Ecto neural progenitor cell (in vitro differentiated cells): ENCODE data around the gene NRDC.
"Not testable (repeated sequence)": the region's sequence is repeated elsewhere in the genome, so short reads cannot be mapped to it uniquely, and the experiment has no call there.

ENCODE experiments used
- DNase-seq: peaks from one replicate; pipeline ENCODE4 v3.0.0-alpha.2; 2018; ENCODE audit warnings: low spot score

Gene NRDC

GRCh38 chr1:51897699-51898031 lies 19.1 kb upstream of the NRDC start:
- DNase-seq, result no peak

- DNase-seq, result not testable (repeated sequence)
Measured at GRCh38 chr1:51894748-51895147, 16.2 kb upstream of the NRDC start.

- DNase-seq, result no peak
Measured at GRCh38 chr1:51878308-51878615, 265 bp downstream of the NRDC start.

- no peak for DNase-seq
Measured at GRCh38 chr1:51877434-51878307, 856 bp downstream of the NRDC start.

- no peak for DNase-seq
Measured at GRCh38 chr1:51875836-51876235, 2.7 kb downstream of the NRDC start.

- DNase-seq, result no peak
Measured at GRCh38 chr1:51875291-51875772, 3.2 kb downstream of the NRDC start.

- DNase-seq, result not testable (repeated sequence)
Measured at GRCh38 chr1:51873270-51873669, 5.3 kb downstream of the NRDC start.

GRCh38 chr1:51871351-51871975 lies 7.1 kb downstream of the NRDC start:
- no peak for DNase-seq

- no peak for DNase-seq
Measured at GRCh38 chr1:51870603-51871350, 7.8 kb downstream of the NRDC start.

- DNase-seq, result no peak
Measured at GRCh38 chr1:51867479-51868232, 10.9 kb downstream of the NRDC start.

GRCh38 chr1:51863384-51863783 lies 15.1 kb downstream of the NRDC start:
- DNase-seq, result no peak

- DNase-seq, result no peak
Measured at GRCh38 chr1:51861669-51862068, 16.9 kb downstream of the NRDC start.

GRCh38 chr1:51859735-51860134 lies 18.8 kb downstream of the NRDC start:
- no peak for DNase-seq

GRCh38 chr1:51859333-51859732 lies 19.2 kb downstream of the NRDC start:
- no peak for DNase-seq

GRCh38 chr1:51858892-51859291 lies 19.6 kb downstream of the NRDC start:
- no peak for DNase-seq

GRCh38 chr1:51856745-51857144 lies 21.8 kb downstream of the NRDC start:
- DNase-seq, result no peak

- DNase-seq, result no peak
Measured at GRCh38 chr1:51855624-51856023, 22.9 kb downstream of the NRDC start.

- no peak for DNase-seq
Measured at GRCh38 chr1:51853360-51853759, 25.2 kb downstream of the NRDC start.

- DNase-seq, result no peak
Measured at GRCh38 chr1:51851882-51852396, 26.6 kb downstream of the NRDC start.

GRCh38 chr1:51850420-51851223 lies 27.9 kb downstream of the NRDC start:
- DNase-seq, result no peak

- no peak for DNase-seq
Measured at GRCh38 chr1:51847294-51847920, 31.1 kb downstream of the NRDC start.
